SK-N-SH (cell line): ENCODE data around the gene CADM2. TPM values are rescaled to one million over a fixed set of nuclear protein-coding genes. Genes with fewer than 3 reads are reported as not detected.

ENCODE experiments used
- CTCF ChIA-PET: fragments of 300-600, 350-600 bp; formaldehyde crosslinking; extraction: SDS; loops from one replicate; lab custom pipeline; 2021; lab: Yijun Ruan, JAX
- POLR2A ChIA-PET: fragments of 350-600 bp; sonication (Branson Sonifier 250); formaldehyde crosslinking; extraction: SDS; loops from one replicate; lab custom pipeline; 2020; ENCODE audit warnings: antibody characterized with exemption, inconsistent platforms; lab: Yijun Ruan, JAX
- DNase-seq: peaks from one replicate; pipeline ENCODE4 v3.0.0; 2012
- H2AFZ ChIP-seq: fragments of 200-600 bp; sonication (generic); 2 replicates; pipeline ENCODE4 v1.8.1; 2016; ENCODE audit warnings: antibody characterized with exemption, mild to moderate bottlenecking, low read depth
- H3F3A ChIP-seq: fragments of 200-600 bp; sonication (generic); replicated peaks from 2 replicates; pipeline ENCODE3; 2016; ENCODE audit warnings: antibody characterized with exemption, mild to moderate bottlenecking; ENCODE audit not compliant: insufficient read depth
- H3K27ac ChIP-seq, 2 experiments: fragments of 200-500 bp in 1 of 2; fragments of 200-600 bp in 1 of 2; sonication (Bioruptor generic) in 1 of 2; sonication (generic), shearing (Covaris generic) in 1 of 2; 2 replicates each; pipeline versions ENCODE4 v1.5.1 to v1.6.1; 2014 to 2016; ENCODE audit warnings: low read depth in 2 of 2, inconsistent platforms in 1 of 2, low read length in 1 of 2, mild to moderate bottlenecking in 1 of 2, mixed read lengths in 1 of 2
- H3K27me3 ChIP-seq: fragments of 200-600 bp; sonication (generic), shearing (Covaris generic); 2 replicates; pipeline ENCODE4 v1.6.1; 2016; ENCODE audit warnings: mixed run types; ENCODE audit not compliant: insufficient read depth
- H3K36me3 ChIP-seq, 2 experiments: fragments of 200-500 bp in 1 of 2; fragments of 200-600 bp in 1 of 2; sonication (Bioruptor generic) in 1 of 2; sonication (generic) in 1 of 2; replicated peaks in 1 of 2; 2 replicates each; pipeline versions ENCODE3 to v1.5.1; 2014 to 2016; ENCODE audit warnings: low read length in 1 of 2, mild to moderate bottlenecking in 1 of 2; ENCODE audit not compliant: insufficient read depth in 2 of 2, control insufficient read depth in 1 of 2
- H3K4me1 ChIP-seq, 2 experiments: fragments of 200-500 bp in 1 of 2; fragments of 200-600 bp in 1 of 2; sonication (Bioruptor generic) in 1 of 2; sonication (generic), shearing (Covaris generic) in 1 of 2; 2 replicates each; pipeline versions ENCODE4 v1.5.1 to v1.6.1; 2014 to 2016; ENCODE audit warnings: low read depth in 1 of 2, low read length in 1 of 2, mixed run types in 1 of 2; ENCODE audit not compliant: insufficient read depth in 2 of 2, control insufficient read depth in 1 of 2
- H3K4me2 ChIP-seq: fragments of 200-600 bp; sonication (generic), shearing (Covaris generic); 2 replicates; pipeline ENCODE4 v1.6.1; 2017; ENCODE audit warnings: mixed run types
- H3K4me3 ChIP-seq, 2 experiments: fragments of 200-500 bp in 1 of 2; fragments of 200-600 bp in 1 of 2; sonication (Bioruptor generic) in 1 of 2; sonication (generic), shearing (Covaris generic) in 1 of 2; 2 replicates each; pipeline versions ENCODE4 v1.5.1 to v1.8.1; 2014 to 2016; ENCODE audit warnings: low read depth in 2 of 2, inconsistent platforms in 1 of 2, low read length in 1 of 2, mild to moderate bottlenecking in 1 of 2, mixed read lengths in 1 of 2, moderate library complexity in 1 of 2
- H3K79me2 ChIP-seq: fragments of 200-600 bp; sonication (generic); 2 replicates; pipeline ENCODE4 v1.8.1; 2017; ENCODE audit warnings: mild to moderate bottlenecking; ENCODE audit not compliant: insufficient read depth
- H3K9ac ChIP-seq: fragments of 200-600 bp; sonication (generic); 2 replicates; pipeline ENCODE4 v1.6.1; 2017; ENCODE audit warnings: mixed run types
- H3K9me2 ChIP-seq: fragments of 200-600 bp; sonication (generic); 2 replicates; pipeline ENCODE4 v1.6.1; 2017; ENCODE audit warnings: mixed run types
- H3K9me3 ChIP-seq: fragments of 200-600 bp; sonication (generic); 2 replicates; pipeline ENCODE4 v1.6.1; 2017; ENCODE audit warnings: mixed run types, mild to moderate bottlenecking, moderate library complexity
- H4K20me1 ChIP-seq: fragments of 200-600 bp; sonication (generic); 2 replicates; pipeline ENCODE4 v1.6.1; 2017; ENCODE audit warnings: mild to moderate bottlenecking, mixed run types; ENCODE audit not compliant: insufficient read depth
- FOXM1 ChIP-seq: IDR thresholded peaks from 2 replicates; pipeline ENCODE4 v1.4.0; 2012; ENCODE audit warnings: low read depth, mild to moderate bottlenecking
- GABPA ChIP-seq: IDR thresholded peaks from 2 replicates; pipeline ENCODE4 v1.4.0; 2012; ENCODE audit warnings: low read depth, mild to moderate bottlenecking
- GATA2 ChIP-seq: sonication (generic); formaldehyde crosslinking; IDR thresholded peaks from 2 replicates; pipeline ENCODE4 v1.5.0; 2020; ENCODE audit warnings: mild to moderate bottlenecking, missing genetic modification reagents
- MAX ChIP-seq: IDR thresholded peaks from 2 replicates; pipeline ENCODE4 v1.4.0; 2012; ENCODE audit warnings: low read depth
- MEF2A ChIP-seq: IDR thresholded peaks from 2 replicates; pipeline ENCODE4 v1.4.0; 2012; ENCODE audit warnings: low read depth, borderline replicate concordance
- NFIC ChIP-seq: IDR thresholded peaks from 2 replicates; pipeline ENCODE4 v1.4.0; 2012; ENCODE audit warnings: borderline replicate concordance
- NRF1 ChIP-seq: IDR thresholded peaks from 2 replicates; pipeline ENCODE4 v1.6.1; 2012; ENCODE audit warnings: low read depth, mild to moderate bottlenecking, low read length
- PBX3 ChIP-seq: IDR thresholded peaks from 2 replicates; pipeline ENCODE4; 2012
- POLR2AphosphoS5 ChIP-seq: IDR thresholded peaks from 2 replicates; pipeline ENCODE4 v1.6.1; 2012; ENCODE audit warnings: low read depth, low read length
- RAD21 ChIP-seq: IDR thresholded peaks from 2 replicates; pipeline ENCODE4 v1.6.1; 2012; ENCODE audit warnings: mild to moderate bottlenecking, low read length
- RXRA ChIP-seq: IDR thresholded peaks from 2 replicates; pipeline ENCODE4 v1.4.0; 2012; ENCODE audit warnings: low read depth, mild to moderate bottlenecking, borderline replicate concordance
- SIN3A ChIP-seq: IDR thresholded peaks from 2 replicates; pipeline ENCODE4 v1.6.1; 2012; ENCODE audit warnings: low read depth, mild to moderate bottlenecking, low read length, moderate library complexity, borderline replicate concordance
- TAF1 ChIP-seq: IDR thresholded peaks from 2 replicates; pipeline ENCODE4 v1.6.1; 2012; ENCODE audit warnings: low read depth, mild to moderate bottlenecking, low read length, moderate library complexity, borderline replicate concordance
- TCF12 ChIP-seq: IDR thresholded peaks from 2 replicates; pipeline ENCODE4 v1.4.0; 2012
- TEAD4 ChIP-seq: IDR thresholded peaks from 2 replicates; pipeline ENCODE4 v1.4.0; 2012; ENCODE audit warnings: mild to moderate bottlenecking, borderline replicate concordance; ENCODE audit not compliant: insufficient read depth
- WGBS: methylation state at CpG from one replicate; pipeline ENCODE4 v1.1.6; 2017; ENCODE audit warnings: low lambda C conversion rate; 5-methylcytosine and 5-hydroxymethylcytosine counted together
- polyA plus RNA-seq, 3 experiments: library from polyadenylated mRNA; depleted of rRNA; stranded (reverse); fragments of >200 nt; gene quantifications; 2 replicates each; pipeline ENCODE4 v1.2.3, GENCODE V29; 2012
- TF ChIP-seq, protein P1 (sequence below): IDR thresholded peaks from 2 replicates; pipeline ENCODE4 v1.4.0; 2012; ENCODE audit warnings: low read depth, borderline replicate concordance

CADM2 gene
- polyA plus RNA-seq, 1 of the 3 experiments (the other 2 are of a cell fraction): 0.46 TPM

- WGBS: 8% methylated on average over 1 of the region's 1 CpG
- Histone ChIP-seq H3K79me2 (no peaks in the 10 kb centered on the region), H3K4me3 (no peak overlapping the region), H3K27ac (no peak overlapping the region), H4K20me1 (no peaks in the 10 kb centered on the region), H3K9me2 (no peaks in the 10 kb centered on the region), H3K9me3 (no peaks in the 10 kb centered on the region), H3K27me3 (no peaks in the 10 kb centered on the region), H3K4me2 (no peak overlapping the region), H3K9ac (no peak overlapping the region), H3K4me1 (no peaks in the 10 kb centered on the region), H3K36me3 (no peaks in the 10 kb centered on the region), H3F3A (no peaks in the 10 kb centered on the region), H2AFZ (no peak overlapping the region)
- DNase-seq: no peak
- POLR2A ChIA-PET: no interaction called here
- TF ChIP-seq RAD21 (no peak), TCF12 (no peak), TAF1 (no peak)
- CTCF ChIA-PET: no interaction called here
These were observed 293.9 kb downstream of the CADM2 start for GRCh38 chr3:85252686-85253085.

GRCh38 chr3:85254738-85255137, 295.9 kb downstream of the CADM2 start:
- Histone ChIP-seq H3K4me2 (no peak overlapping the region), H3K9me3 (no peaks in the 10 kb centered on the region), H4K20me1 (no peaks in the 10 kb centered on the region), H3K4me3 (no peak overlapping the region), H3K27ac (no peak overlapping the region), H3K4me1 (no peaks in the 10 kb centered on the region), H3K27me3 (no peaks in the 10 kb centered on the region), H2AFZ (no peak overlapping the region), H3K9ac (no peak overlapping the region), H3F3A (no peaks in the 10 kb centered on the region), H3K36me3 (no peaks in the 10 kb centered on the region), H3K79me2 (no peaks in the 10 kb centered on the region), H3K9me2 (no peaks in the 10 kb centered on the region)
- ChIA-PET CTCF (no interaction called here), POLR2A (no interaction called here)
- DNase-seq: no peak
- TF ChIP-seq GATA2 (CRISPR knock-in tag) (no peak), NFIC (no peak), TEAD4 (no peak)
- 32% methylated on average over 3 of the region's 3 CpGs for WGBS

DNA sequence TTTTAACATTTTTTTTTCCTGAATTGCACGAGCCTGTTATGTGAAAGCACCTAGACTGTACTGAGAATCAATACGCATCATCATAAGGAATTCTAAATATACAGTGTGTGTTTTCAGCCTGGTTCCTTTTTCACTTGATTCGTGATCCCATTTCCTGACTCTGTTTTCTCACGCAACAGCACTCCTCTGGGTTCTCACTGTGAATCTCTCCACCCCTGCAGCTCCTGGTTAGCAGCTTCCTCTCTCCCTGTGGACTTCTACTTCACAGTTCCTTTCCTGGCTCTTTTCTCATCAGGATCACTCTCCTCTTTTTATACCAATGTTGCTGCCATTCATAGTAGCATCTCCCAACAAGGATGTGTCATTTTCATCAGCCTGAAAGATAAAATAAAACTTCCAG, 297.2 kb downstream of the CADM2 start:
- Histone ChIP-seq H3K27ac (no peak overlapping the region), H3F3A (no peaks in the 10 kb centered on the region), H3K9me2 (no peaks in the 10 kb centered on the region), H3K9me3 (no peaks in the 10 kb centered on the region), H3K27me3 (no peaks in the 10 kb centered on the region), H2AFZ (no peak overlapping the region), H3K9ac (no peak overlapping the region), H3K4me2 (no peak overlapping the region), H3K4me1 (no peaks in the 10 kb centered on the region), H3K4me3 (no peak overlapping the region), H4K20me1 (no peaks in the 10 kb centered on the region), H3K36me3 (no peaks in the 10 kb centered on the region), H3K79me2 (no peaks in the 10 kb centered on the region)
- no peak for DNase-seq
- WGBS: 26% methylated on average over 4 of the region's 4 CpGs
- POLR2A ChIA-PET: no interaction called here
- CTCF ChIA-PET: no interaction called here
- TF ChIP-seq PBX3 (no peak), MAX (no peak), TEAD4 (no peak), RAD21 (no peak), TAF1 (no peak), RXRA (no peak), MEF2A (no peak), SIN3A (no peak), NRF1 (no peak), POLR2AphosphoS5 (no peak), NFIC (no peak), GABPA (no peak), FOXM1 (no peak)
- TF ChIP-seq, protein P1, sequence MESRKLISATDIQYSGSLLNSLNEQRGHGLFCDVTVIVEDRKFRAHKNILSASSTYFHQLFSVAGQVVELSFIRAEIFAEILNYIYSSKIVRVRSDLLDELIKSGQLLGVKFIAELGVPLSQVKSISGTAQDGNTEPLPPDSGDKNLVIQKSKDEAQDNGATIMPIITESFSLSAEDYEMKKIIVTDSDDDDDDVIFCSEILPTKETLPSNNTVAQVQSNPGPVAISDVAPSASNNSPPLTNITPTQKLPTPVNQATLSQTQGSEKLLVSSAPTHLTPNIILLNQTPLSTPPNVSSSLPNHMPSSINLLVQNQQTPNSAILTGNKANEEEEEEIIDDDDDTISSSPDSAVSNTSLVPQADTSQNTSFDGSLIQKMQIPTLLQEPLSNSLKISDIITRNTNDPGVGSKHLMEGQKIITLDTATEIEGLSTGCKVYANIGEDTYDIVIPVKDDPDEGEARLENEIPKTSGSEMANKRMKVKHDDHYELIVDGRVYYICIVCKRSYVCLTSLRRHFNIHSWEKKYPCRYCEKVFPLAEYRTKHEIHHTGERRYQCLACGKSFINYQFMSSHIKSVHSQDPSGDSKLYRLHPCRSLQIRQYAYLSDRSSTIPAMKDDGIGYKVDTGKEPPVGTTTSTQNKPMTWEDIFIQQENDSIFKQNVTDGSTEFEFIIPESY: no peak
